Ureter (tissue), 1 donor: ENCODE results near the gene TTC28. TPM values are rescaled to one million over a fixed set of nuclear protein-coding genes. Genes with fewer than 3 reads are reported as not detected.
"Not testable (repeated sequence)": the region's sequence is repeated elsewhere in the genome, so short reads cannot be mapped to it uniquely, and the experiment has no call there.

Experiments used
- DNase-seq: peaks from one replicate; pipeline ENCODE4 v3.0.0-alpha.2; 2020; ENCODE audit warnings: low spot score
- total RNA-seq: library from RNA; stranded (reverse); gene quantifications from one replicate; pipeline ENCODE4 v1.2.4, GENCODE V29; 2023
- donor health status: DM: yes; HTN: yes; CAD: no.

The TTC28 gene
- total RNA-seq, 1 donor from 2014 or later = 56.8 TPM

DNA sequence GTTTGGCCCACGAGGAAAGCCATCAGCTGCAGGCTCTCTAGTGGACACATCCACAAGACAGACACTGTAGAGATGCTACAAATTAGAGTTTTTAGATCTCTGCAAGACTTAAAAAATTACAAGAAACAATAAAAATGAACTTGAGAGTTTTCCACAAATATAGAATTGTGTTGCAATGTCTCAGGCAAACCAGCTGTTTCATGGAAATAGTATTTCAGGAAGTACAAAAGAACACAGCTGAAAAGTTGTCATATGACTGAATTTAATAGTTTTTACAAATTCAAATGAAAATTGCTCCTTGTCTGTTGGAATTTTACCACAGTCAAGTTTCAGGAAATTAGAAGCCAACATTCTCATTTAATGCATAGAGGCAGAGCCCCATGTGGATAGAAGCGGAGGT lies 576.0 kb downstream of the TTC28 start:
- no peak for DNase-seq

DNA sequence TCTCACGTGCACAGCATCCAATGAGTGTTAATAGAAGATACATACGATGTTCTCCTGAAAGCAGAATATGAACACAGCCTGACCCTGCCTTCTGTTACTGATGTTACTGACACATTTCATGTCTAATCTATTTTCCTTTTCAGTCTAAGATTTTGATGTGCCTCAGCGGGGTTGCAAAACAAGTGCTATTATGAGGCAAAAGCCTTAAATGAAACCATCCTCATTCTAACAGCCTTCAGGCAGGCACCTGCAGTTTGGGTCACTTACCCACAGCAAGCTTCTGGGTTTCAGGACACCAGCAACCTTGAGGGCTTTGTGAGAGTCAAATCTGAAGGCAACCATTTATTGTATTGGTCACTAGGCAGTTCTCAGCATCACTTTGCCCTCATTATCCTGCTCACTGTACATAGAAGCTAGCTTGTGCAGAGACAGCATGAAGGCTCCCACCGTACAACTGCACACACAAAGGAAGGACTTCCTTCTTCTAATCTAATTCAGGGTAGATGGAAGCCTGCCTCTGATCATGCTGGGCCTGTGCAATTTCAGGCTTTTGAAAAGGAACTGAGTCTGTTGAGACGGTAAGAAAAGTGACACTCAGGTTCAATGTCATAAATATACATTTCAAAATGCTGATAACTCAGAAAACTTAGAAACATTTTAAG lies 577.4 kb downstream of the TTC28 start:
- no peak for DNase-seq

DNA sequence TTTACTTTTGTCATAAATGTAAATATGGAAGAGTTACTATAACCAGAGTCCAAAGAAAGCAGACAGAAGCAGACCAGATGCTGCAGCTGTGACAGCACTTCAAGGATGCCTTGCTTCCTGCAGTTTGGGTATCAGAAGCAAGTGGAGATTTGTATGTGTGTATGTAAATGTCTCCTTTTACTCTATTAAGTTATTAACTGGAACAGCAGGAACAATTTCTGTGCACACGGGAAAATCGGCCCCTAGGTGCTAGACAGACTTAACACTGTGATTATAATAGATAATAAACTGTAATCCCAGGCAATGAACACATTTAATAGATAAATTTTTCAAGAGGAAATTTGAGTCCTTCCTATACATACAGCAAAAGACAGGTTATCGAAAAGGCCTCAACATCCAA lies 582.0 kb downstream of the TTC28 start:
- no peak for DNase-seq

DNA sequence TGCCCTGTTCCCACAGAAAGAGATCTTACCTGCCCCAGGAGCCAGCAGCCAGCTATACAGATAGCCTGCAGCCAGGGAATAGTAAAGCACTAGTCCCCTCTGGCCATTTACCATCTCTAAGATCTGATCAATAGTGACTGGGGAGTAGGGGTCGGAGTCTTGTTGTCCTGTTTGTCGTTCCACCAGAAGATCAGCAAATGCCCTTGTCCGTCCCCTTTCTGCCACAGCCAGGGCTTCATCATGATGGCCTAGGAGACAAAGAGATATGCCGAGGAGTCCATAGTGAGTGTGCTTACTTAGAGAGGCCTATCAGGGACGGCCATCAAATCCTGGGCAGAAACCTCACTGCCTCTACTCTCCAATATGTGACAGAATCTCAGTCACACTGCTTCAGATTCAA lies 583.5 kb downstream of the TTC28 start:
- no peak for DNase-seq

DNA sequence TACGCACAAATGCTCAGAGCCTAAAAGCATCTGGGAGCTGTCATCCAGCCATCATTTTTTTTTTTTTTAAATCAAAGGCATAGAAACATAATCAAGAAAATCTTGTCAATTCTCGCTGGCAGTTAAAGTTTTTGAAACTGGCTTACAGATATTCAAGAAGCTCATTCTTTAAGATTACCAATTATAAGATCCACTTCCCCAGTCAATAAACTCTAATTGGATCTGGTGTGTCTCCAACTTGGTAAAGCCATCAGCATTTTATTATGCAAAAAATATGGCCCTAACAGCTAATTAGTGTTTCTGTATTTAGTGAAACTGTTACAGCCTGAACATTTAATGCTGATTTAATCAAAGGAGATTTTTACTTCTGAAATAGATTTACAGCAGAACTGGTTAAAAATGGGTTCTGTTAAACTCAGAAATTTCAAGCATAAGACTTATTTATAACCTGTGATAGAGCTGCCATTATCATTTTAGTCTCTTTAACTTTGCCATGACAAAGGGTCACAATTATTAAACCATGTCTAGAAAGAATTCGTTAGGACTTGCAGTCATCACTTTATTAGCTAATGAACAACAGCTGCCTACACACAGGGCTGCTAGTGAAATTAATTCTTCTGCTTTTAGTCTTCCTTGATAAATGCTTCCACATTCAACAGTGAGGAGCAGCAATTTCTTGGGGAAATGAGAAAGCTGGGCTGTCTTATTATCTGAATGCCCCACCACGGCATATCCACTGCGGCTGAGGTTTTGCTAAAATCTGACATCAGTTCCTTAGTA lies 584.1 kb downstream of the TTC28 start:
- no peak for DNase-seq

DNA sequence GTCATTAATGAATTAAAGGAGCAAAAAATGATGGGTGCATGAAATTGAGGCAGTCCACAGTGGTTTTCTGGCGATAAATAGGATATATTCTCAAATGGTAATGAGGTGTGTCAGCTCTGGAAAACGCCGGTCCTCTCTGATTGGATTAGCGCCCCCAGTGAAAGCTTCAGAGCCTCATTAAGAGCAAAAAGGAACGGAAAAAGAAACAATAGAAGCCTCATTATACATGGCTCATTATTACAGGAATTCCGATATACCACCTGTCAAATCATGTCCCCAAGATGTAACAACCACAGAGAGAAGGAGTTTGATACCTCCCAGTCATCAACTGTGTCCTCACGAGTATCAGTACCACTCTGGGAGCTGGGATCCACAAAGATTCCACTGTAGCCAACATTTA lies 584.9 kb downstream of the TTC28 start:
- no peak for DNase-seq

DNA sequence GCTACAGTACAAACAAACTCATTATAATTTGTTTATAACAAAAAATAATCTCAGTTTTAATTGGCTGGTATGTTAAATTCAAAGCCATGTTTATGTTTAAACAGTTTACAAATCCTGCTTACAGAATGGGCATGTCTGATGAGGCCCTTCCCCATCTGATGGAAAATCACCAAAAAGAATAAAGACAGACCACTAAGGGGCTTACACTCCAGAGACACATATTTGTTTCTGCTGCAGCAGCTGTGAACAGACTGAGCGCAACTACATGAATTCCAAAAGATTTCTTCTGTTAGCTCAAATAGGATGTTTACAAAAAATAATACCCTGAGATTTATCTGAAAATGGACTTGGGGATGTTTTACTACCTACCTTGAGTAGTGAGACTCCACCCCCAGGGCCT lies 585.9 kb downstream of the TTC28 start:
- no peak for DNase-seq

DNA sequence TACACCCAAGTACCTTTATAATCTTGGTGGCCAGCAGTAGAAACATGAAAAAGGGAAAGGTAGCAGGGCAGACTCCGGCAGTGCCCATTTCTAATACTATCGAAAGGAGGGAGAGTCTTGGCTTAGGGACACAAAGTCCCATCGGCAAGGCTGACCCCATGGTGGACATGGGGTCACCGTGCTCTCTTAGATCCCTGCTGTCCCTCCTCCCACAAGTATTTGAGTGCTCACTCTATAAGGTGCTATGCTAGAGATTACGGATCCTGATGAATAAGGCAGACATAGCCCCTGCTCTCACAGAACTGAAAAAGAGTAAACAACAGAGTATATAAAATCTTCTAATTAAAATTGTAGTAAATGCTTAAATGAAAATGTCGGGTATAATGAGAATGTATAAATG lies 588.2 kb downstream of the TTC28 start:
- no peak for DNase-seq

DNA sequence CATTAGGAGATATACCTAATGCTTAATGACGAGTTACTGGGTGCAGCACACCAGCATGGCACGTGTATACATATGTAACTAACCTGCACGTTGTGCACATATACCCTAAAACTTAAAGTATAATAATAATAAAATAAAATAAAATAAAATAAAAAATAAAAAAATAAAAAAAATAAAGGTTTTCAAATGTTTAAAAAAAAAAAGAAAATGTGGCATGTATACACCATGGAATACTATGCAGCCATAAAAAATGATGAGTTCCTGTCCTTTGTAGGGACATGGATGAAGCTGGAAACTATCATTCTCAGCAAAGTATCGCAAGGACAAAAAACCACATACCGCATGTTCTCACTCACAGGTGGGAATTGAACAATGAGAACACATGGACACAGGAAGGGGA lies 590.1 kb downstream of the TTC28 start:
- not testable (repeated sequence) for DNase-seq

DNA sequence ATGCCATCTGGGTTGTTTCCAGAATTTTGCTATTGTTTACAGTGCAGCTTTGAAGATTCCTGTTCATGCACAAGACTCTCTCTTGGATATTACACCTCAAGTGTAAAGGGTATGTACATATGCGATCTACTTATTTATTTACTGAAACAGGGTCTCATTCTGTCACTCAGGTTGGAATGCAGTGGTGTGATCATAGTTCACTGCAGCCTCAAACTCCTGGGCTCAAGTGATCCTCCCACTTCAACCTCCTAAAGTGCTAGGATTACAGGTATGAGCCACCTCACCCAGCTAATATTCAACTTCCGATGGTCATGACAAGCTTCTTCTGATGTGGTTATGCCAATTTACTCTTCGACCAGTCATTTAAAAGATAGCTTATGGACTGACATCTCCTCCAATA lies 602.5 kb downstream of the TTC28 start:
- no peak for DNase-seq

DNA sequence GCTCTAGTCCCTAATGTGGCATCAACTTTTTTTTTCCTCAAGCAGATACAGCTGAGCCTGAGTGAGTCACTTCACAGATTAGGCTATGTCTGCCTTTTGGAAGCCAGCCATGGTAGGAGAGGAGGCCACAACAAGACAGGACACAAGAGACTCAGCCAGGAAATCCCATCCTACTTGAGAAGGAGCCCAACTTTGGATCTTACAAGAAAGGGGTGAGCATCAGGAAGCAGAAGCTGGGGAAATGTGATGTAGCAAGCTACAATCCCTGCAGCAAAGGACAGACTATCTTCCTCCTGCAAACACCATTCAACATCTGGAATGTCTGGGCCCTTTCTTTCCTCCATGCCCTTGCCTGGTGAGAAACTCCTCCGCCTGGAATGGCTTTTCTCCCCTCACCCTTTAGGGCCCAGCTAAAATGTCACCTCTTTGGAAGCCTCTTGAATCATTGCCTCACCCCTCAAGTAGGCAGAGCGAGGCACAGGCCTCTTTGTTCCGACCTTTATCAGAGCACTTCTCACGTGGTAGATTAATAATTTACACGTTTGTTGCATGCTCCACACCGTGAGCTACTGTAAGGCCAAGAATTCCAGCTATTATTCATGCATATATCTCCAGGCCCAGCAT lies 604.2 kb downstream of the TTC28 start:
- DNase-seq = peak; percentile 50

DNA sequence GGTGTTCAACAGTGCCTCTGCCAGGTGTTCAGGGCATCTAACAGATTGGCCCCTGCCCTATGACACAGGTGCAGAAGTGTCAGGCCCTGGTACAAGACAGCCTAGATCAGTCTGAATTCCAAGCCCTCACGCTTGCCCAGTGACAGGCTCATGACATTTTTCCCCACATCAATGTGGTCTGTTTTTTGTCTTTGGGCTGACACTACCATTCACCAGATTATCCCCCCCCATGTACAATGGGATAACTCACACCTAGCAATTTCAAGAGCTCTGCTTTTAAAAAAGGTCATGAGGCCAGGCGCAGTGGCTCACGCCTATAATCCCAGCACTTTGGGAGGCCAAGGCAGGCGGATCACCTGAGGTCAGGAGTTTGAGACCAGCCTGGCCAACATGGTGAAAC lies 605.1 kb downstream of the TTC28 start:
- DNase-seq = no peak

DNA sequence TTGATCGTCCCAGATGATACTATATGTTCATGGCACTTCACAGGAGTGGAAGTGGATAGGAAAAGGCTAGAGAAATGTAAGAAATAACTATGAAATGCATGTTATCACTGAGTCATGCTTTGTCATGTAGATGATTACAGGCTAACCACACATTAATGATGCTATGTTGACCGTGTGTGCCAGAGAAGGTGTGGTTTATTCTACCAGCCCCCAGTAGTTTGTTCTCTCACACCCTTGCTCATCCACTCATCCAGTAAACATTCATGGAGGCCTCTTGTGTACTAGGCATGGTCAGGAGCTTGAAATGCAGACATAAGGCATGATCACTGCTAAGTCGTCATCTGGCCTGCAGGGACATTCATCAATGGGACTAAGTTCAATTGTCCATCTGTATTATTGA lies 607.6 kb downstream of the TTC28 start:
- DNase-seq = no peak

DNA sequence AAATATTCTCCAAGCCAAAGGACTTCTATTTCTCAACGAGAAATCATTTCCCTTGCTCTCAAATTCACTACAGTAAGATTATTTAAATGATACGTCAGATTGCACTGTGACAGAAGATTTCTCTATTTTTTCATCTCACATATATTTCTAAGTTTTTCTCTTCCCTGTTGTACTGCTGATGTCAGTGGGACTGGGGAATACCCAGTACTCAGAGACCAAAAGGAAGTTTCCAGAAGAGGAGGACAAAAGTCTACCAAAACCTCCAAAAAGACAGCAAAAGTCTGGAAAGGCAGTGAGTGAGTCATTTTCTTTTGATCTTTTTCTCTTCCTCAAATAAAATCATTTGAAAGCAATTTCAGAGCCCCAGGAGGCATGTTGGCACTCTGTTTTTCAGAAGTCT lies 610.8 kb downstream of the TTC28 start:
- no peak for DNase-seq

DNA sequence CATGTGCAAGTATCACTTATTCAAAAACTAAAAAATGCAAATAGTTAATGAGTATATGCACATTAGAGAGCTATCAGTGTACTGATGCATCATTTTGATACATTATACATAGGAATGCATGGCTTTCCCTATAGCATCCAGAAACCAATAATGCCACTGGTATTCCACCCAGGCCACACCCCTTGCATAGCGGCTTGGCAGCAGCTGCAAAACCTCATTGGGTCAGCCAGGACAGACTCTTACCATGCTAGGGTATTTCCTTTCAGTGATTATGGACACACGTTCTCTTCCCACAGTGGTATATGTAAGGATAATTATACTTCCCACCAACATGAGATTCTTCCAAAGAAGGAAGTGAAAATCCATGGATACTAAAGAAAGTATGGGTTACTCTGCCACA lies 614.7 kb downstream of the TTC28 start:
- DNase-seq = no peak

DNA sequence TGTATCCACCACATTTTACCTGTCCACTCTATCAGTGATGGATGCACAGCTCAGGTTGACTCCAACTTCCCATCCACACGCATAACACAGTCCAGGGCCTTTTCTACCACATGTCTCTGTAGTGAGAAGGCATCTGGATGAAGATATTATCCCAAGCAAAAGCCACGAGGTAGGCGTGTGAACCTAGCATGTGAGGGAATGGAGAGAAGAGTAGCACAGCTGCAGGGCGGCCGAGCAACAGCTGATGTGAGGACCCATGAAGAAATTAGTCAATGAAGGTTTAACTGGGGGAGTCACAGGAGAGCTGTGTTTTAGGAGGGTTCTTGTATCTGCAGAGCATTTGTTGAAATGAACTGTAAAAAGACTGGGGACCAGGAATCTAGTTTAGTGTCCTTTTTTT lies 616.0 kb downstream of the TTC28 start:
- no peak for DNase-seq

DNA sequence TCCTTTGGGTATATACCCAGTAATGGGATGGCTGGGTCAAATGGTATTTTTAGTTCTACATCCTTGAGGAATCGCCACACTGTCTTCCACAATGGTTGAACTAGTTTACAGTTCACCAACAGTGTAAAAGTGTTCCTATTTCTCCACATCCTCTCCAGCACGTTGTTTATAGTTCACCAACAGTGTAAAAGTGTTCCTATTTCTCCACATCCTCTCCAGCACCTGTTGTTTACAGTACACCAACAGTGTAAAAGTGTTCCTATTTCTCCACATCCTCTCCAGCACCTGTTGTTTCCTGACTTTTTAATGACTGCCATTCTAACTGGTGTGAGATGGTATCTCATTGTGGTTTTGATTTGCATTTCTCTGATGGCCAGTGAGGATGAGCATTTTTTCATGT lies 619.0 kb downstream of the TTC28 start:
- not testable (repeated sequence) for DNase-seq

DNA sequence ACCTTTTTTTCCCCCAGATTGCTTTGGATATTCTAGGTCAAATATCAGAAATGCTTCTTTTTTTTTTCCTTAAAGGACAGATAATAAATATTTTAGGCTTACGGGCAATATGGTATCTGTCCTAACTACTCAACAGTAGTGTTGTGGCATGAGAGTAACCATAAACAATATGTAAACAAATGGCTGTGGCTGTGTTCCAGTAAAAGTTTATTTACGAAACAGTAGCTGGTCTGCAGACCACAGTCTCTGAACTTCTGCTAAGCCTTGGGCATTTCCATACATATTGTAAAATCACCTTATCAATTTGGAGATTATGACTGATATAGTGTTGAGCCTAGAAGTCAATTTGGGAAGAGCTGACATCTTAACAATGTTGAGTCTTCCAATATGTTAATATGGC lies 621.6 kb downstream of the TTC28 start:
- DNase-seq = no peak

DNA sequence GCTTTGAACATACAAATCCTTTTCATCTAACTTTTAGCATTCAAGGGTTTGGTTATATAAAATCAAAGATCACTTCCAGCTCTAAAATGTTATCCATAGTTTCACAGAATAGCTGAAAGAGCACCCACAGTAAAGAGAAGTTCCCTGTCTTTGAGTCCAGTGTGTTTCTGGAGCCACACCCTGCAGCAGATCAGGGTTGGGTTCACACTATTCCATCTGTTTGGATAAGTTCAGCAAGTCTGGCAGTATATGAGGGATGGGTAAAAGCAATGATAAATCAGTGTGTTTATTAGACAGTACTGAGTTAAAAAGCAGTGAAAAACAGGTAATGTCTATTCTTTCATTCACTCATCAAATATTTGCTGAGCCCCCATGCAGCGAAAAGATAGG lies 624.8 kb downstream of the TTC28 start:
- no peak for DNase-seq

DNA sequence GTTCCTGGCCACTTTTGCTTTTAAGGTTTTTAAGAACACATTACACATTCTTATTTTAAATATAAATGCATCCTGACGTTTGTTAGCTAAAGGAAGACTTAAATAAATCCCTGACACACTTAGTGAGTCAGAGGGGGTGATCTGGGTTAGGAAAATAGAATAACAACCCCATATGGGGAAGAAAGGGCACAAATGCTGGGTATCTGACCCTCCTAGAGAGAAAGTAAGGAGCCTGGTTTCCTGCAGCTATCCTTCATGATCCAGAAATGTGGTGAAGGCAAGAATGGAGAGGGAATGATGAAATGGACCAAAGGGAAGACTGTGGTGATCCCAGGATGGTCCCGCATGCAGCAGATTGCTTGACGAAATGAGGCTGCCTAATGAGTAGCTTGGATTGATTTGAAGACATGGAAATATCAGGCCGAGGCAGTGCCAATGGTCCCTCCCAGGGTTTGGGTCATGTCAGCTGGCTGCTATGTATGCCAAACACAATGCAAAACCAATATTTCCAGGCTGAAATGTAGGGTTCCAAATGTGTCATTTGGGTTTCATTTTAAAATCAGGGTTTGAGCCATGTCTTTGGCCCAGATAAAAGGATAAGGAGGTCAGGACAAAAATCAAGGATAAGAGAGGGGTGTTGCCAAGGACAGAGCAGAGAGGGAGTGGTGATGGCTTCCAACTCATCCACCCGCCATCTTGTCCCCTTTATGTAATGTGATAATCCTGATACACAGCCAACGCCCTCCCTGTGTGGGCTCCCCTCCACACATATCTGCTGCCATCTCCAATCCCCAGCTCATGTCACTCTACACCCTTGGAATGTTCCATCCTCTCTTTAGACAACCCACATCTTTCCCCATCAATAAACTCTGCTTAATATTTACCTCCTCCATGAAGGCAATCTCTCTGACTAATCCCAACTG lies 625.5 kb downstream of the TTC28 start:
- no peak for DNase-seq

DNA sequence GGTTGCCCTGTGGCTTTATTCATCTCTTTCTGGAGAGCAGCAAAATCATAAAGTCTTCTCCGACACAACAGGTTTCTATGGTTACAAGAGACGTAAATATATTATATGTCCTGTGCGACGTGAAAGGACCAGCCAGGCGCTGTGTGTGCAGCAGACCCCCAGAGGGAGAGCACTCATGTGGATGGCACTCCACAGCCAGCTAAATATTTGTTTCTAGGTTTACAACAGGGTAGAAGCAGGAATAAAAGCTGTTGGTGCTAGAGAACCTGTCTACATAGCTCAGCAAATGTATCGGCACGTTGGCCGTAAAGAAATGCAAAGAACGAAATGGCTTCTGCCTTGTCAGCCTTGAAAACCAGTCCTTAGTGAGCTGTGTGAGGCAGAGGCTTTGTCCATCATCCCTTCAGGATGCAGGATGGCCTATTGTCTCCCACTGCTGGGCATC lies 626.8 kb downstream of the TTC28 start:
- no peak for DNase-seq

DNA sequence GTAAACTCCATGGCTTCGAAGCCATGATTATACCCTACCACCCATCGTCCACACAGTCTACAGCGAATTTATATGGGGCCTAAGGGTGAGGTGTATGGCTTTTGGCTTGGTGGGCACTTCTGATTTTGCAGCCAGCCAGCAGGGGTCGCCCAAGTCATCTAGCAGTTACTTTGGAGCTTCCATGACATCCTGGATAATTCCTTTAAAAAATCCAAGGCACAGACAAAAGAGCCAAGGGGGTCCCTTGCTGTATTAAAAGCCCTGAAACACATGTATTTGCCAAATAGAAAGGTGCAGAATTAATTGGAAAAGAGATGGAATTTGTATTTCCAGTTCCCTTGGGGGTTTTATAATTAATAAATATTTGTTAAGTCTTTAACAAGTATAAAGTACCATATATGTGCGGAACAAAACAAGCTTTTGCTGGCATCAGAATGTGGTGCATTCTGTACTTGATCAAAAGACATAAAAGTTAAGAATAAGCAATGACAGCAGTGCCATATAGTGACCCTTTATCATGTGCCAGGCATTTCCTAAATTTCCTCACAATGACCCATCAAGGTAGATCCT lies 627.8 kb downstream of the TTC28 start:
- DNase-seq = peak; percentile 67
